ENCODE measurements around the gene DDX41.

DNA sequence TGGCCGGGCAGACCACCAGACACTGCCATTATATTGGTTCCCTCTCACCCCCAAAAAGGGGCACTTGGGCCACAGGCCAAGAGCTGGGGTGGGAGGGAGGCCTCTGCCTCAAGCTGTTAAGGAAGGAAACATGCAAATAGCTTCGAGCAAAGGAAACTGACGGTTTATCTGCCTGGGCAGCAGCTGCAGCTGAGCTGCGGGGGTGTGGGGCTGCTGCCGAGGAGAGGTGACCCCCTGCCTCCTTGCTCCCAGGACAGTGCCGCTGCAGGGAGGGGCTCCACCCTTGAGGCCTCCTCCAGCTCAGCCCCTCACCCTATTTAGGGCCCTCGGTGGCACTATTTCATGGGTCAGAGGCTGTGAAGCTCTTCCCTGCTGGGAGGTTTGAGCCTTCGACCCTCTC is 7.9 kb downstream of the DDX41 start:
- no peak for TF ChIP-seq EZH2 (IDR thresholded peaks at IDR 0.05; ENCODE audit: low read length, missing control alignments)
- TF ChIP-seq, protein P1, sequence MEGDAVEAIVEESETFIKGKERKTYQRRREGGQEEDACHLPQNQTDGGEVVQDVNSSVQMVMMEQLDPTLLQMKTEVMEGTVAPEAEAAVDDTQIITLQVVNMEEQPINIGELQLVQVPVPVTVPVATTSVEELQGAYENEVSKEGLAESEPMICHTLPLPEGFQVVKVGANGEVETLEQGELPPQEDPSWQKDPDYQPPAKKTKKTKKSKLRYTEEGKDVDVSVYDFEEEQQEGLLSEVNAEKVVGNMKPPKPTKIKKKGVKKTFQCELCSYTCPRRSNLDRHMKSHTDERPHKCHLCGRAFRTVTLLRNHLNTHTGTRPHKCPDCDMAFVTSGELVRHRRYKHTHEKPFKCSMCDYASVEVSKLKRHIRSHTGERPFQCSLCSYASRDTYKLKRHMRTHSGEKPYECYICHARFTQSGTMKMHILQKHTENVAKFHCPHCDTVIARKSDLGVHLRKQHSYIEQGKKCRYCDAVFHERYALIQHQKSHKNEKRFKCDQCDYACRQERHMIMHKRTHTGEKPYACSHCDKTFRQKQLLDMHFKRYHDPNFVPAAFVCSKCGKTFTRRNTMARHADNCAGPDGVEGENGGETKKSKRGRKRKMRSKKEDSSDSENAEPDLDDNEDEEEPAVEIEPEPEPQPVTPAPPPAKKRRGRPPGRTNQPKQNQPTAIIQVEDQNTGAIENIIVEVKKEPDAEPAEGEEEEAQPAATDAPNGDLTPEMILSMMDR (conservative IDR thresholded peaks at IDR 0.05 in 1 of 2, IDR thresholded peaks at IDR 0.05 in 1 of 2; ENCODE audit: low read depth in 1 of 2, low read length in 2 of 2): no peak

All from fibroblast of lung (primary cell).